ENCODE measurements around the gene SMPD4.
"Not testable (repeated sequence)": the region's sequence is repeated elsewhere in the genome, so short reads cannot be mapped to it uniquely, and the experiment has no call there.

SMPD4 gene

DNA sequence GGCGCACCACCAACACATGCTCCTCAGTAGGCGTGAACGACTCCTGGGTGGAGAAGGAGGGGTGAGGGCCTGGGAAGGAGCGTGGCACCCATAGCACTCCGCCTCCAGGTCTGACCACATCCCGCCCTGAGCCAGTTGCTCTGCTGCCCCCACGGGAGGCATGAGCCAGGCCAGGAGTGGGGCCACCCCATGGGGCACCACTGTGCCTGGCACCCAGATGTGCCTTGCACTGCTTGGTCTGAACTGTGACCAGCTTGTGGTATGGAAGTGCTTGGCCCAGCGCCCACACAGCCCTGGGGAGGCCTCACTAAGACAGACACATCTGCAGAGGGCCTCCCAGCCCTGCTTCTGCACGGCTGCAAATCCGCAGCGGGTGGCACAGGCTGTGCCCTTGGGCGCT is 24.0 kb downstream of the SMPD4 start:
- not testable (repeated sequence) for DNase-seq (ENCODE audit: low spot score)

DNA sequence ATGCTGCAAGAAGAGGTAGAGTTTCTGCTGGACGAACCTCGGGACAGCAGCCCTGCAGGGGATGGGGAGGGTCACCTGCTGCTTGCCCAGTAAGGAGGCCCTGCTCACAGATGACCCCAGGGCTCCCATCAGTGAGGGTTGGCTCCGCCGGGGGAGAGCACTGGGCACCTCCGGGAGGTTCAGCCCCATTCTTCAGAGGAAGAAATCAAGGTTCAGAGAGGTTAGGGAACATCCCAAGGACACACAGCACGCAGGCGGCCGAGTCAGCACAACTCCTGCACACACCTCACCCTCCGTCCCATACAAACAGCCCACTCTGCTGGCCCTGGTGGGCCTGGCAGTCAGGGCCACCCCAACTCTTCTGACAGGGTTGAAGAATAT is 24.8 kb downstream of the SMPD4 start:
- DNase-seq (ENCODE audit: low spot score), result no peak

DNA sequence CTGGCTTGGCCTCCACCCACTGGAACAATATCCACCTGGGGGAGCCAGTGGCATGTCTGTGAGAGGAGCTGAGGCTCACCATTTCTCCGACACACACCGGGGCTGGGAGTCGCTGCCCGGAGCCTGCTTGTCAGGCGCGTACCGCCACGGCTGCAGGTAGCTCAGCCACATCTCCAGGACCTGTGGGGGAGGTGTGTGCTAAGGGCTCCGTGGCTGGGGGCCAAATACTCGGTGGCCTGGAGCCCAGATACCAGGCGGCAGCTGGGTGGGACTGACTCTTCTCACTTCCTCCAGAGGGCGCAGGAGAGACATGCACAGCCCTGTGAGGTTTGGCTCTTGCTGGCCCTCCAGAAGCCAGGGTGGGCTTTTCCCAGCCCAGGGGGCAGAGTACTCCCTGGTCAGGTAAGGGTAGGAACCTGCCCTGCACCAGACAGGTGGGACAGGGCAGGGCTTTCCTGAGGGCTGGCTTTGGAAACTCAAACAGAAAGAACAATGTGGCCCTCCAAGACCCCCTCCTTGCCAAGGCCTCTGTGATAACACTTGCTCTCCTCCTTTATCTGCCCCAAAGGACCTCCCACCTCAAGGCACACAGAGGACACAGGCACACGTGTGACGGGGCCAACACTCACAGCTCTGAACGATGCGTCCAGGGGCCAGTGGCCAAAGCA is 25.3 kb downstream of the SMPD4 start:
- DNase-seq (ENCODE audit: low spot score), result peak; percentile 63

DNA sequence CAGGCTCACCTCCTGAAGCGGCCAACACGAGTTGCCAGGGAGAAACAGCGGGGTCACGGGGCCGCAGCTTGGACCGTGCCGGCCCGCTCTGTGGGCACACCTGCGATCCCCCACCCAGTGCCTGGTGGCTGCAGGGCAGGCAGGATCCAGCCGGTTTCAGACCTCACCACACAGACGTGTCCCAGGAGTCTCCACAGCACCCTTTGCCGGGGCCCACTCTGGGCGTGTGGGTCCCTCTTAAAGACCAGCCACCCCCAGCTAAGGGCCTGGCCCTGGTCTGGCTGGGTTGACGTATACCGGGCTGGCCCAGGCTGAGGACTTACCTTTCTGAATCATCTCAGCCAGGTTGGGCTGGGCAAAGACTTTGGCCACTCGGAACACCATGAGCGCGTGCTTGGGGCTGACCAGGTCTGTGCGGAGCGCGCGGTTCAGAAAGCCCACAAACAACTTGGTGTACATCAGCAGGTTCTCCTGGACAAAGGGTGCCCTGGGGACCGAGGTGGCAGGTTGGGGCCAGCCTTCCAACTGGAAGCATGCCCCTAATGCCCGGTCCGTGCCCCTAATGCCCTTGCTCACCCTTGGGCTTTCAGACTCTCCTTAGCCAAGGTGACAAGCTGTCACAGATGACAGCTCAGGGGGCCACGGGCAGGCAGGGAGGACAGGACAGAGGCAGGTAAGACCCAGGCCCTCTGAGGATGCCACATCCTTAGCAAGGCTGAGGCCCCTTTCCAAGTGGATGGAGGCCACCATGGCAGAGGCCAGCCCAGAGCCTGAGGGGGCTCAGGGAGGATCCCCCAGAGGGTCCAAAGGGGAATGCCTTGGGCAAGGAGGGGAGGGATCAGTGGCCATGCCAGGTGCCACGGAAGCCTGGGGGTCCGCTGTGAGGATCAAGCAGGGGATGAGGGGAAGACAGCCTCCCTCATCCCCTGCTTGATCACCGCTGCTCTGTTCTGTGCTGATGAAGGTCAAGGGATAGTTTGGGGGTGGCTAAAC is 26.3 kb downstream of the SMPD4 start:
- no peak for DNase-seq (ENCODE audit: low spot score)

DNA sequence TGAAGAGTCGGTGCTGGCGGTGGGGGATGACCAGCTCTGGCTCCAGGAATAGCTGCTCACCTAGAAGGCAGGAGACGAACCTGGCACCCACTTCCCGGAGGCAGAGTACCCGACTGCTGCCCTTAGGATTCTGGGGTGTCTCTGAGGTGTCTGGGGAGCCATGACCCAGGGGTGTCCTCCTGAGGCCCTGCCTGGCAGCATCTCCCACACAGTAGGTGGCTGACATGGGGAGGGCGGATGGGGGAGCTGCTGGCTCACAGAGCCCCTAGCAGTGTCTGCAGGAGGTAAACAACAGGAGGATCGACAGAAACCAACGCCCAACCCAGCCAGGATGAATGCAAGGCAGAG is 27.0 kb downstream of the SMPD4 start:
- DNase-seq (ENCODE audit: low spot score), result not testable (repeated sequence)

- not testable (repeated sequence) for DNase-seq (ENCODE audit: low spot score)
Observed at GRCh38 chr2:130153721-130154422, 27.5 kb downstream of the SMPD4 start.

- no peak for DNase-seq (ENCODE audit: low spot score)
Observed at GRCh38 chr2:130152816-130153595, 28.4 kb downstream of the SMPD4 start.

DNA sequence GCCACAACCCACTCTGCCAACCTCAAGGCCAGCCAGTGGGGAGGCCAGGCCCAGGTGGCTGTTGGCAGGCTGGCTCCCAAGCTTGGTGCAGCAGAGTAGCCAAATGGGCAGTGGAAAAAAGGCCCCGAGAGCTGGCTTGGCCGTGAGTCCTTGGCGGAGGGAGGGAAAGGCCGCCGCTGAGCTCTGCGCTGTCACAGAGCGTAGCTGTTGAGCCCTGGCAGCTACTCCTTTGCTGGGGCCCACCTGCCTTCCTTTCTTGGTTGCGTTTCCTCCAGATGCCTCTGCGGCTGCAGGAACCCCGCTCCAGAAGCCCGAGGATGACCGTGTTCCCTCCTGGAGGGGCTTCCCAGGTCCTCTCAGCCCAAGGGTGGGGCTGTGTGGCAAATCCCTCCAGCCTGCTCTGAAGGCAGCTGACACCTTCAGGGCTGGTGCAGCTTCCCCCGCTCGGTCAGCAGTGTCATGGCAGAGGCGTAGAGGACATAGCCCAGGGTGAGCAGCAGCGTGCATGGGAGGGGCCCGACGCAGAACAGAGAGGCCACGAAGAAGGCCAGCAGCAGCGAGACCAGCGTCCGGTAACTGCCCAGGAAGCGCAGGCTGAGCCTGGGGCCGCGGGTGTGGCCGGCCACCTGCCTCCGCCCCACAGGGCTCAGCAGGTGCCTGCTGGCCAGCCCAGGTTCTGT is 29.1 kb downstream of the SMPD4 start:
- not testable (repeated sequence) for DNase-seq (ENCODE audit: low spot score)

DNA sequence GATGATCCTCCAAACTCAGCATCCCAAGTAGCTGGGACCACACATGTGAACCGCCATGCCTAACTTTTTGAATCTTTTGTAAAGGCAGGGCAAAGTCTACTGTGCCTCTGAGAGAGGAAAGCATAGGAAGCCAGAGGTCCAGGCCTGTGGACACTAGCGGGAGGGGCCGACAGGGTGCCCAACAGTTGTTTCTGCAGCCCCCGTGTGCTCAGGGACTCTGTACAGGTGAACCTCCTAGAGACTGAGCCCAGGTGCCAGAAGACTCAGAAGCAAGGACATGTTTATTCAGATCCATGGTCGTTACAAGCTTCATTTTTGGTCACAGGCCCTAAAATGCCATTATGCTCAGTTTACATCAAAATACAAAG is 30.3 kb downstream of the SMPD4 start:
- DNase-seq (ENCODE audit: low spot score), result not testable (repeated sequence)

DNA sequence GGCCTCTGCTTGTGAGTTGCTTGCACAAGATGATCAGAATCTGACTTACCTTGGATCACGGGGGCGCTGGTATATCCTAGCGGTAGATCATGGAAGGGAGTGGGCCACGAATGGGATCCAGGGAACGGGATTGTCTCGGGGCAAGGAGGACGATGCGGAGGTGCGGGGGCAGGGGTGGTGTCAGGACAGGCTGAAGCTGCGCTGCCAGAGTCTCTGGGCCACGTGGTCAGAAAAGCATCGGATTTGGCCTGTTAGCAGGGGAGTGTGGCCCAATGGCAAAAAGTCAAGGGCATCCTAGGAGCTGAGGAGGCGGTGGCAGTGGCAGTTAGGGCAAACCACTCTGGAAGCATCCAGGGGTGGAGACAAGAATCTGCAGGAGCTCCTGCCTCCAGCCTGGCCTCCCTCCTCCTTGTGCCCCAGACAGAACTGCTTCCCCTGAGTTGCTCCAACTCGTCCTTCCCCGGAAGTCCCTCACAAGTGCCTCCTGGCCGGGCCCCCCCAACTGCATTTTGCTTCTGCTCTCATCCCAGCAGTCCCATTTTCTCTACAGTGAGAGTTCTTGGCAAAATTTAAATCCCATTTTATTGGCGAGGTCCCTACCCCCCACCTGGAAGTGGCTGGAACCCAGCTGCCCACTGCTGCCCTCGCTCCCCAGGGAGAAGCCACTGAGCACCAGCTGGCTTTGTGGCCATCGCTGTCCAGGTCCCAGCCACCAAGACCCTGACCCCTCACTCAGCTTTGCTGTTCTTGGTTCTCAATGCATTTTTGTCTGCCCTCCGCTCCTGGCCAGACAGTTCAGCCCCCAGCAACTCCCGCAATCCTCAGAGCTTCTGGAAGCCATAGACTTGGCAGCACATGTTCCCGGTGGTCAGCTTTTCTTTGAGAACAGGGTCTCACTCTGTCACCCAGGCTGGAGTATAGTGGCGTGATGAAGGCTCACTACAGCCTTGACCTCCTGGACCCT is 30.9 kb downstream of the SMPD4 start:
- no peak for DNase-seq (ENCODE audit: low spot score)

GRCh38 chr2:130148515-130148914 is 32.9 kb downstream of the SMPD4 start:
- DNase-seq (ENCODE audit: low spot score), result not testable (repeated sequence)

- peak; percentile 71 for DNase-seq (ENCODE audit: low spot score)
Observed at GRCh38 chr2:130145006-130145414, 36.4 kb downstream of the SMPD4 start, which contains the start of gene CCDC74B. TSS of gene CCDC74B (minus strand) at chr2:130145112. CDS start at chr2:130144996, 116 bp downstream.

GRCh38 chr2:130143266-130144039 is 37.9 kb downstream of the SMPD4 start:
- DNase-seq (ENCODE audit: low spot score), result not testable (repeated sequence)

DNA sequence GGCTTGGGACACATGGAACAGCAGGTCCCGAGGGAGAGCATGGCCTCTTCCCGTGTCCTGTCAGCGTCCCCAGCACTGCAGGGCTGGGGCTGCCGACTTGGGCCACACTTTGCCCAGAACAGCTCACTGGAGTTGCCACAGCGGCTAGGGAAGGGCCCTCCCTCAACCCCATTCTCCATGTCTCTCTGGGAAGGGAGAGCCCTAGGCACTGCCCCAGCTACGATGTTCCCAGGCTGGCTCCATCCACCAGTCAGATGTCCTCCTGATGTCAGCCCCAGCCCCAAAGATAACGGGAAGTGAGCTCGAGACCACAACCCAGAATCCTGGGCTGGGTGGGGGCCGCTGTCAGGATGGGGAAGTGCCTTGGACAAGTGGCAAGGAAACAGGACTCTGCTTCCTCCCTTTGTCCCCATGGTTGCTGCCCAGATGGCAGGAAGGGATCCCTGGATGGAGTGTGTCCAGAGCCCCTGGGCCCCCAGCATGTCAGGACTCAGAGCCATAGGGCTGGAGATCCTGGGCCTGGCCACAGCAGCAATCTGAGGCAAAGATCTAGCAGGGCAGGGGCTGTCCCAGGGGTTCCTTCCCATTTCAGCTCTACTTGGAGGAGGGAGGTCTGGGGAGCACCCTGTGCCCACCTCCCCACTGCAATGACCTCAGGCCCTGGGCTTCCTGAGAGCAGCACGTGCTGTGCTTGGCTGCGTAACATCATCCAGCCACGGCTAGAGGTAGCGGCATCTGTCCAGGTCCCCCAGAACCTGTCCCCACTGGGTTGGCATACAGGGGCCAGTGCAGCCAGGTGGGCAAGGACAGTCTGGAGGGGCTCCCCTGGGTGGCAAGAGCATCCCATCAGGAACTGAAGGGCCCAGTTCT is 38.8 kb downstream of the SMPD4 start:
- DNase-seq (ENCODE audit: low spot score), result not testable (repeated sequence)

GRCh38 chr2:130141645-130142370 is 39.6 kb downstream of the SMPD4 start:
- DNase-seq (ENCODE audit: low spot score), result not testable (repeated sequence)

GRCh38 chr2:130141002-130141401 is 40.4 kb downstream of the SMPD4 start:
- not testable (repeated sequence) for DNase-seq (ENCODE audit: low spot score)

GRCh38 chr2:130140516-130140915 is 40.9 kb downstream of the SMPD4 start:
- not testable (repeated sequence) for DNase-seq (ENCODE audit: low spot score)

All from ecto neural progenitor cell (in vitro differentiated cells).